Stimulated activated CD8-positive, alpha-beta memory T cell treated with anti-CD3 and anti-CD28 coated beads, Interleukin-7, amount 100 ng/mL, for 48 hours (primary cell): Measurements from ENCODE around the gene PMPCA.

Experiments
- DNase-seq, 2 donors: peaks; one replicate each; pipeline ENCODE4 v3.0.0-alpha.2; 2020; ENCODE audit warnings: low read depth in 1 of 2; ENCODE audit errors: extremely low read depth in 1 of 2

Gene PMPCA

GRCh38 chr9:136410500-136411287 is at the start of gene PMPCA, which contains the start of gene ENTR1:
Gene PMPCA, plus strand, starts transcription at chr9:136410658. Its CDS starts 11 bp downstream, at chr9:136410669.
Gene ENTR1, minus strand, starts transcription at chr9:136410614. Its CDS starts 217 bp downstream, at chr9:136410397.
- DNase-seq = peak; percentile 90 to 91

GRCh38 chr9:136361047-136361753 is 49.3 kb upstream of the PMPCA start:
- DNase-seq = no peak

GRCh38 chr9:136361754-136362449 is 48.6 kb upstream of the PMPCA start:
- DNase-seq = no peak

- no peak for DNase-seq
Measured at GRCh38 chr9:136362450-136362784, 48.0 kb upstream of the PMPCA start.

GRCh38 chr9:136363106-136363948 is 47.1 kb upstream of the PMPCA start, which contains the start of gene DNLZ:
Gene DNLZ, minus strand, starts transcription at chr9:136363744. Its CDS starts 30 bp downstream, at chr9:136363714.
- DNase-seq = peak; percentile 90 to 93

GRCh38 chr9:136363949-136364748 is 46.3 kb upstream of the PMPCA start:
- no peak for DNase-seq

- DNase-seq = no peak
Measured at GRCh38 chr9:136364942-136365774, 45.3 kb upstream of the PMPCA start.

- DNase-seq = no peak
Measured at GRCh38 chr9:136365775-136366222, 44.7 kb upstream of the PMPCA start.

GRCh38 chr9:136366826-136367225 is 43.6 kb upstream of the PMPCA start:
- no peak for DNase-seq

GRCh38 chr9:136367296-136368145 is 42.9 kb upstream of the PMPCA start:
- no peak for DNase-seq

- DNase-seq = no peak
Measured at GRCh38 chr9:136368190-136368589, 42.3 kb upstream of the PMPCA start.

- no peak for DNase-seq
Measured at GRCh38 chr9:136370037-136370436, 40.4 kb upstream of the PMPCA start.

- DNase-seq = no peak
Measured at GRCh38 chr9:136370687-136371532, 39.5 kb upstream of the PMPCA start.

- DNase-seq = no peak
Measured at GRCh38 chr9:136371533-136371880, 39.0 kb upstream of the PMPCA start.

- no peak for DNase-seq
Measured at GRCh38 chr9:136372006-136372405, 38.5 kb upstream of the PMPCA start.

GRCh38 chr9:136372561-136373299 is 37.7 kb upstream of the PMPCA start:
- no peak for DNase-seq
